ENCODE data around the gene PPP1R7.

Gene PPP1R7

DNA sequence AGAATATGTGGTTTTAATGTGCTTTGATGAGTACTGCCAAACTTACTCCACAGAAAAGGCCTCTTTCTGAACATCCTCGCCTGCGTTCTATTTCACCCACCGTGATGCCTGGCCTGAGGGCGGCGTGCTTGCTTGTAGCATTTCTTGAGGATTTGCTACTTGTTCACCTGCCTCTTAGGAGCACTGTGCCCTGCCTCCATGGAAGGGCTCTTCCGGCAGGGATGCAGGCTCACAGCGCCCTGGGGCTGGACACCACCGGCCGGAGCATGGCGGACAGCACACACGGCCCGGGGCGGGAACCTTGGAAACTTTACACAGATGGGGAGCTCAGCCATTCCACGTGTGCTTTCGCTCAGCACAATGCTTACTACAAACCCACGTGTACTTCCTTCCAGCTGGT, 75.3 kb downstream of the PPP1R7 start:
- DNase-seq, result no peak
- H3K36me3 ChIP-seq (replicated peaks), result peaks cover 54% of the 10 kb centered on the region

DNA sequence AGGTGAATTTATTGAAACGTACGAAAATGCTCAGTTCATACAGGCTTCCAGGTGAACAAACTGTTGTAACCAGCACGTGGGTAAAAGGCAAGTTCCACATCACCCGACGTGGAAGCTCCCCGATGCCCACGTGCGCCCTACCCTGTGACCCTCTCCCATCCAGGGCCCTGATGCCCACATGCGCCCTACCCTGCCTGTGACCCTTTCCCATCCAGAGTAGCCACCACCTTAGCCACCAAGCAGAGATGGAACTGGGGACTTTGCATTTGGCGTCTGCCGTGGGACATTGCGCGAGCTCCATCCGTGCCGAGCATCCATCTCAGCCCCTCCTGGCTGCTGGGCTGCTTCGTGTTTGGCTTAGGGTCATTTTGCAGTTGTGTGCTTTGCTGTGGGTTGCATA, 75.7 kb downstream of the PPP1R7 start:
- no peak for DNase-seq
- peaks cover 58% of the 10 kb centered on the region for H3K36me3 ChIP-seq (replicated peaks)
- H3K27me3 ChIP-seq (replicated peaks), result no peaks in the 10 kb centered on the region
- no peak overlapping the region for H3K27ac ChIP-seq
- in situ Hi-C loops (cut with HindIII; ENCODE audit: low pct_ligation_motif_present, low sequenced_read_pairs), result no loop called here
- no peak overlapping the region for H3K4me3 ChIP-seq (ENCODE audit: low read depth, low read length)
- TF ChIP-seq, protein P1, sequence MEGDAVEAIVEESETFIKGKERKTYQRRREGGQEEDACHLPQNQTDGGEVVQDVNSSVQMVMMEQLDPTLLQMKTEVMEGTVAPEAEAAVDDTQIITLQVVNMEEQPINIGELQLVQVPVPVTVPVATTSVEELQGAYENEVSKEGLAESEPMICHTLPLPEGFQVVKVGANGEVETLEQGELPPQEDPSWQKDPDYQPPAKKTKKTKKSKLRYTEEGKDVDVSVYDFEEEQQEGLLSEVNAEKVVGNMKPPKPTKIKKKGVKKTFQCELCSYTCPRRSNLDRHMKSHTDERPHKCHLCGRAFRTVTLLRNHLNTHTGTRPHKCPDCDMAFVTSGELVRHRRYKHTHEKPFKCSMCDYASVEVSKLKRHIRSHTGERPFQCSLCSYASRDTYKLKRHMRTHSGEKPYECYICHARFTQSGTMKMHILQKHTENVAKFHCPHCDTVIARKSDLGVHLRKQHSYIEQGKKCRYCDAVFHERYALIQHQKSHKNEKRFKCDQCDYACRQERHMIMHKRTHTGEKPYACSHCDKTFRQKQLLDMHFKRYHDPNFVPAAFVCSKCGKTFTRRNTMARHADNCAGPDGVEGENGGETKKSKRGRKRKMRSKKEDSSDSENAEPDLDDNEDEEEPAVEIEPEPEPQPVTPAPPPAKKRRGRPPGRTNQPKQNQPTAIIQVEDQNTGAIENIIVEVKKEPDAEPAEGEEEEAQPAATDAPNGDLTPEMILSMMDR (IDR thresholded peaks at IDR 0.05; ENCODE audit: low read depth, low read length, missing control alignments), result no peak

More for the DNA sequence above, 75.3 kb downstream of the PPP1R7 start:
- in situ Hi-C loops (cut with HindIII; ENCODE audit: low pct_ligation_motif_present, low sequenced_read_pairs), result no loop called here
- Histone ChIP-seq H3K27me3 (replicated peaks) (no peaks in the 10 kb centered on the region), H3K4me3 (ENCODE audit: low read depth, low read length) (no peak overlapping the region), H3K27ac (no peak overlapping the region)
- TF ChIP-seq, protein P1 (IDR thresholded peaks at IDR 0.05; ENCODE audit: low read depth, low read length, missing control alignments), result no peak

DNA sequence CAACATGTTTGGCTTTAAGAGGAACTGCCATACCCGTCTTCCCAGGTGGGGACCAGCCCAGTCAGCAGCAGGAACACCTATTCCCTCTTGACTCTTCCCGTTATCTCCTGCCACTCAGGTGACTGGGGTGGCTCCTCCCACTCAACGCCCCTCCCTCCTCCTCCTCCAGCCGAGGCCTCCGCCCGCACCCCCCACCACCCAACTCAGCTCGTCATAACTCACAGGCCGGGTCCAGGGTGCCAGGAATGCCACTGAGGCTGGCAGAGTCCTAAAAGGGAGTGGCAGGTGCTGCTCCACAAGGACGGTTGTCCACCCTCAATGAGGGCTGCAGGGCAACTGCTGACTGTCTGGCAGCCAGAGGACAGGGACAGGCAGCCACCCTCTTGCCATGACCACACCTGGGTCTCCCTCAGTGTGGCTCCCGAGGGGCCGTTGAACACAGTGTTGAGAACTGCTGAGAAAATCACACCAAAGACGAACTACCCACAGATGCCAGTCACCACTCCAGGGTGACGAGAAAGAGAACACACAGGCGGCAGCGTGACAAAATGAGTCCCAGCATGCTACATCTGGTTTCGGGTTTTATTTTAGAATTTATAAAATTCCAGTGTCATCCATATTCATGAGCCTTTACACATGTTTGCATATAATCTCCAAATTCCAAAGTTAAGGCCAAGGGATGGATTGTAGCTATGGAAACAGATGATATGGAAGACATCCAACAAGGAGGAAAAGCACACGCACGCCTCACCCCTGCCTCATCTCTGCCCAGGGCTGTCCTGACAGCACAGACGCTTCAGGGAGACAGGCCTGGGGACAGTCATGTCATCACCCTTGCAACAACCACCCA, 76.7 kb downstream of the PPP1R7 start:
- Histone ChIP-seq H3K36me3 (replicated peaks) (peaks cover 66% of the 10 kb centered on the region), H3K27ac (no peak overlapping the region)
- in situ Hi-C loops (cut with HindIII; ENCODE audit: low pct_ligation_motif_present, low sequenced_read_pairs), result no loop called here

DNA sequence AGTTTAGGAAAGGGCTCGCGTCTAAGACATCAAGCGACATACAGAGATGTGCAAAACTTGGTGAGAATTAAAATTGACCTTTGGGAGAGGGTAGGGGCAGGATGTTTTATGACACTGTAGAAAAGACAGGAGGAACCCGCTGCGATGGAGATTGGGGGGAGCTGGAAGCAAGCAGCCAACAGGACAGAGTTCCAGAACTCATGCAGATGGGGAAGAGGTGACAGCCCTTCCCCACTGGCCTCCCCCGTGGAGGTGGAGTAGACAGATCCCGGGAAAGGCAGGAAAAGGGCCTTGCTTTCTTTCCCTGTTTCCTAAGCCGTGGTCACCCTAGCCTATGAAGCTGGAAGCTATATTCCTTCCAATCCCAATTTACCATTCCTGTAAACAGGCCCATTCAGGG, 77.3 kb downstream of the PPP1R7 start:
- H3K27me3 ChIP-seq (replicated peaks), result no peaks in the 10 kb centered on the region
- no peak for DNase-seq
- H3K4me3 ChIP-seq (ENCODE audit: low read depth, low read length), result no peak overlapping the region
- in situ Hi-C loops (cut with HindIII; ENCODE audit: low pct_ligation_motif_present, low sequenced_read_pairs), result no loop called here
- H3K27ac ChIP-seq, result no peak overlapping the region
- TF ChIP-seq, protein P1 (IDR thresholded peaks at IDR 0.05; ENCODE audit: low read depth, low read length, missing control alignments), result no peak
- H3K36me3 ChIP-seq (replicated peaks), result peaks cover 72% of the 10 kb centered on the region

More for the DNA sequence above, 76.7 kb downstream of the PPP1R7 start:
- DNase-seq, result no peak
- TF ChIP-seq, protein P1 (IDR thresholded peaks at IDR 0.05; ENCODE audit: low read depth, low read length, missing control alignments), result no peak
- Histone ChIP-seq H3K4me3 (ENCODE audit: low read depth, low read length) (no peak overlapping the region), H3K27me3 (replicated peaks) (no peaks in the 10 kb centered on the region)

DNA sequence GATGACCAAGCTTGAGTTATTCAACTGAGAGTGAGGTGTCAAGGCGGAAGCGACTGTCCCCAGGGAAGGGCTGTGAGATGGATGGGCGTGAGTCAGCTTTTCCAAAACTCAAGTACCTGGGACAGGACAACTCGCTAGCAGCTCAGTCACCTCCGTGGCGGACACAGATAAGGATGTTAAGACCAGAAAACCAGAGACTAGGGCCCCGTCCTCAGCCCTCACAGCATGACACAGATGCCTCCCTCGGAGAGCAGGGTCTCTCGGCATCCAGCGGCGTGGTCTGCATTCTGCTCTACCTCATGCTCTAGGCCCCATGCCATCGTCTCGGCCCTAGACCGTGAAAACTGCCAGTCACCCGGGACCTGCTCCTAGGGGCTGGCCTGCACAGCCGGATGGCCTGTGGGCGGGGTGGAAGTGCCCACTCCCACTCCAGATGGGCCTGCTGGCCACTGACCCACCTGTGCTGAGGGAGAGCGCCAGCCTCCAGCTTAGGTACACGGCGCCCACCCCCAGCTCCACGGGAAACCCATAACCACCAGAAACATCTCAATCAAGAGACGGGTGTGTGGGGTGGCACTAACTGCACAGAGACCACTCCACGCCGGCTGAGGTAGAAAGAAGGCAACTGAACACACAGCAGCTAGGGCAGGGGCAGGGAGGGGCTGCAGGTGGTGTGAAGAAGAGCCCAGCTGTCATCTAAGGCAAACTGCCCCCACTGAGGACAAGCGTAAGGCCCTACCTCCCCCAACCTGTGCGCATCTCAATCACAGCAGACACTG, 78.0 kb downstream of the PPP1R7 start:
- H3K36me3 ChIP-seq (replicated peaks), result peaks cover 79% of the 10 kb centered on the region
- H3K27ac ChIP-seq, result no peak overlapping the region
- no peak overlapping the region for H3K4me3 ChIP-seq (ENCODE audit: low read depth, low read length)
- TF ChIP-seq, protein P1 (IDR thresholded peaks at IDR 0.05; ENCODE audit: low read depth, low read length, missing control alignments), result no peak
- DNase-seq, result no peak
- no peaks in the 10 kb centered on the region for H3K27me3 ChIP-seq (replicated peaks)
- in situ Hi-C loops (cut with HindIII; ENCODE audit: low pct_ligation_motif_present, low sequenced_read_pairs), result no loop called here

Data from brain microvascular endothelial cell (primary cell).